ENCODE measurements around the gene PRIMPOL.

PRIMPOL gene

GRCh38 chr4:184694412-184694956, 44.9 kb downstream of the PRIMPOL start:
- H3K27me3 Mint-ChIP-seq, result no peaks in the 10 kb centered on the region
- DNase-seq (ENCODE audit: low spot score in 2 of 2) (no peak), ATAC-seq (ENCODE audit: low read depth) (no peak)
- no peak overlapping the region for H3K4me3 Mint-ChIP-seq
- no peaks in the 10 kb centered on the region for H3K4me1 Mint-ChIP-seq
- H3K9me3 Mint-ChIP-seq, result no peaks in the 10 kb centered on the region
- peaks cover 10% of the 10 kb centered on the region for H3K36me3 Mint-ChIP-seq
- H3K27ac Mint-ChIP-seq, result no peak overlapping the region

DNA sequence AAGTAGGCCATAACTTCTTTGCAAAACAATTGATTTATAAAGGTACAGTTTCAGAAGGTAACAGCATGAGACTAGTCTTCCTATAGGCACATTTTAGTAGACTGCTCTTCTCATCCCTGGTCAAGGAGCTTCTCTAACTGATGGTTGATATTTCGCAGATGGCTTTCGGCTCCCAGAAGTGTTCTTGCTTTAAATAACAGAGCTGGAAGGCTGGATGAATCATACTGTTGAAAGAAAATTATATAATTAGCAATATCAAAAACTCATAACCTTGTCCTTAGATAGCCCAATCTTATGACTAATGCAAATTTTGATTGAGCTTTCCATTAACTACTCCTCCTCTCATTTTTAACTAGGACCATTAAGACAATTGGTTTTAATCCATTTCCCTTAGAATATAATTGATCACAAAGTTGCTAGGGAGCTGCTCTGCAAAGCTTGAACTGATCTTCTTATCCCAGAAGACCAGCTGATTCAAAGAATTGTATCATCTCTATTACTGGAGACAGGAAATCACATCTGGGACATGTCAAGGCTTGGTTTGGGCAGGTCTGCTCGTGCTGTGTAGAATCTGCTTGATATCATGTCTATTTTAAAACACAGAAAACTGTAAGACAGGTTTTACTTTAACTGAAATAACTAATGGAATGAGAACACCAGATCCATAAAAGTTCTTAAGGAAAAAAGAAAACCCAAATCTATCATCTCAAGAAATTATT, 45.8 kb downstream of the PRIMPOL start:
- no peaks in the 10 kb centered on the region for H3K27me3 Mint-ChIP-seq
- H3K4me1 Mint-ChIP-seq, result no peaks in the 10 kb centered on the region
- DNase-seq (ENCODE audit: low spot score in 2 of 2) (no peak), ATAC-seq (ENCODE audit: low read depth) (no peak)
- peaks cover 10% of the 10 kb centered on the region for H3K36me3 Mint-ChIP-seq
- H3K4me3 Mint-ChIP-seq, result no peak overlapping the region
- no peak overlapping the region for H3K27ac Mint-ChIP-seq
- no peaks in the 10 kb centered on the region for H3K9me3 Mint-ChIP-seq

DNA sequence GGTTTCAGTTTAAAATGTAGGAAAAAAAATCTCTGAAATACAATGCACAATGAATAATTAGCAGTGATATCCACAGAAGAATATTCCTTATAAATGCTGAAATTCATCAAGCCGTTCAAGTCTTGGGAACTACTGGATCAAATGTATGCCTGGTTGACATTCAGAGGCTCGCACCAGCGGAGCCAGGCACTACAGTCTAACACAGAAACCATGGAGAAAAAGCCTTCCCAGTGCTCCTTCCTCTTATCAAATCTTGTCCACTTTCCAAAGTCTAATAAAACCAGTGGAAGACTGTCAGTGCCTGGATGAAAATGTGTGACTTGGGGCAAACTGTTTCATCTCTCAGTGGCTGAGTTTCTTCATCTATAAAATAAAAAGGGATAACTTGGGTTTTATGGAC, 48.4 kb downstream of the PRIMPOL start:
- H3K9me3 Mint-ChIP-seq, result no peaks in the 10 kb centered on the region
- no peak for DNase-seq (ENCODE audit: low spot score in 2 of 2)
- H3K27me3 Mint-ChIP-seq, result no peaks in the 10 kb centered on the region
- H3K4me1 Mint-ChIP-seq, result no peaks in the 10 kb centered on the region
- no peak overlapping the region for H3K27ac Mint-ChIP-seq
- no peak for ATAC-seq (ENCODE audit: low read depth)
- peaks cover 6% of the 10 kb centered on the region for H3K36me3 Mint-ChIP-seq
- H3K4me3 Mint-ChIP-seq, result no peak overlapping the region

GRCh38 chr4:184699941-184700340, 50.4 kb downstream of the PRIMPOL start:
- Mint-ChIP-seq H3K9me3 (no peaks in the 10 kb centered on the region), H3K27ac (no peak overlapping the region), H3K4me1 (no peaks in the 10 kb centered on the region), H3K4me3 (no peak overlapping the region), H3K27me3 (no peaks in the 10 kb centered on the region), H3K36me3 (peaks cover 3% of the 10 kb centered on the region)
- ATAC-seq (ENCODE audit: low read depth) (no peak), DNase-seq (ENCODE audit: low spot score in 2 of 2) (no peak)

GRCh38 chr4:184702114-184702513, 52.6 kb downstream of the PRIMPOL start:
- Mint-ChIP-seq H3K27me3 (no peaks in the 10 kb centered on the region), H3K36me3 (peaks cover 5% of the 10 kb centered on the region), H3K4me1 (peaks cover 3% of the 10 kb centered on the region)

DNA sequence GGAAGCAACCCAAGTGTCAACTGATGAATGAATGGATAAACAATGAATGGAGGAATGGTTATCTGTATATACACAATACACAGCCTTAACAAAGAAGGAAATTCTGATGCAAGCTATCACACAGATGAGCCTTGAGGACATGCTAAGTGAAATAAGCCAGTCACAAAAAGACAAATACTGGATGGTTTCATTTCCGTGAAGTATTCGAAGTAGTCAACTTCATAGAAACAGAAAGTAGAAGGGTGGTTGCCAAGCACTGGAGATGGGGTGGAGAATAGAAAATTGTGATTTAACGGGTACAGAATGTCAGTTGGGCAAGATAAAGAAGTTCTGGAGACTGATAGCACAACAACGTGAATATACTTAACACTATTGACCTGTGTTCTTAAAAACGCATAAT, 56.2 kb downstream of the PRIMPOL start:
- peaks cover 3% of the 10 kb centered on the region for H3K4me1 Mint-ChIP-seq
- H3K27ac Mint-ChIP-seq, result no peak overlapping the region
- ATAC-seq (ENCODE audit: low read depth), result peak; percentile 34
- H3K4me3 Mint-ChIP-seq, result peak overlapping the region; percentile 1
- H3K9me3 Mint-ChIP-seq, result no peaks in the 10 kb centered on the region
- DNase-seq (ENCODE audit: low spot score in 2 of 2), result no peak
- H3K36me3 Mint-ChIP-seq, result peaks cover 3% of the 10 kb centered on the region
- H3K27me3 Mint-ChIP-seq, result no peaks in the 10 kb centered on the region

More at GRCh38 chr4:184702114-184702513, 52.6 kb downstream of the PRIMPOL start:
- H3K4me3 Mint-ChIP-seq, result no peak overlapping the region
- no peak for DNase-seq (ENCODE audit: low spot score in 2 of 2)
- no peak overlapping the region for H3K27ac Mint-ChIP-seq
- no peaks in the 10 kb centered on the region for H3K9me3 Mint-ChIP-seq
- no peak for ATAC-seq (ENCODE audit: low read depth)

- H3K27me3 Mint-ChIP-seq, result no peaks in the 10 kb centered on the region
- H3K4me1 Mint-ChIP-seq, result peaks cover 3% of the 10 kb centered on the region
- DNase-seq (ENCODE audit: low spot score in 2 of 2), result no peak
- H3K9me3 Mint-ChIP-seq, result no peaks in the 10 kb centered on the region
- peaks cover 3% of the 10 kb centered on the region for H3K36me3 Mint-ChIP-seq
- no peak overlapping the region for H3K27ac Mint-ChIP-seq
- H3K4me3 Mint-ChIP-seq, result no peak overlapping the region
- ATAC-seq (ENCODE audit: low read depth), result no peak
Measured at GRCh38 chr4:184706453-184706852, 56.9 kb downstream of the PRIMPOL start.

GRCh38 chr4:184712322-184712721, 62.8 kb downstream of the PRIMPOL start:
- no peak overlapping the region for H3K27ac Mint-ChIP-seq
- peaks cover 3% of the 10 kb centered on the region for H3K4me1 Mint-ChIP-seq
- no peaks in the 10 kb centered on the region for H3K27me3 Mint-ChIP-seq
- H3K9me3 Mint-ChIP-seq, result no peaks in the 10 kb centered on the region
- H3K36me3 Mint-ChIP-seq, result peaks cover 3% of the 10 kb centered on the region
- ATAC-seq (ENCODE audit: low read depth), result no peak
- DNase-seq (ENCODE audit: low spot score in 2 of 2), result no peak
- H3K4me3 Mint-ChIP-seq, result no peak overlapping the region

- DNase-seq (ENCODE audit: low spot score in 2 of 2), result no peak
- Mint-ChIP-seq H3K4me3 (no peak overlapping the region), H3K27me3 (no peaks in the 10 kb centered on the region), H3K9me3 (no peaks in the 10 kb centered on the region), H3K27ac (no peak overlapping the region), H3K36me3 (peaks cover 8% of the 10 kb centered on the region), H3K4me1 (peaks cover 3% of the 10 kb centered on the region)
- ATAC-seq (ENCODE audit: low read depth), result no peak
Measured at GRCh38 chr4:184713887-184714286, 64.3 kb downstream of the PRIMPOL start.

DNA sequence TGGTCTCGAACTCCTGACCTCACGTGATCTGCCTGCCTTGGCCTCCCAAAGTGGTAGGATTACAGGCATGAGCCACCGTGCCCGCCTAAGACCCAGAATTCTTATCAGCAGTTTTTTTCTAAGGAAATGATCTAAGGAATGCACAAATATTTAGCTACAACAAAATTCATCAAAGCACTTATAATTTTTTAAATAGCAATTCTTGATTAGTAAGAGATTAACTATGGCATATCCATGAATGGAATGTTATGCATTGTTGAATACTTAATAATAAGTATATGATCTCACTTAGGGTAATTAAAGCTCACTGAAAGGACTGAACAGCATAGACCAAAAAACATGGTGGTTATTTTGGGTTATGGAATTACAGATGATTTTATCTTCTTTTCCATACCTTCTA, 66.0 kb downstream of the PRIMPOL start:
- Mint-ChIP-seq H3K9me3 (peaks cover 4% of the 10 kb centered on the region), H3K27me3 (no peaks in the 10 kb centered on the region), H3K4me1 (peaks cover 3% of the 10 kb centered on the region), H3K36me3 (peaks cover 15% of the 10 kb centered on the region), H3K27ac (no peak overlapping the region), H3K4me3 (no peak overlapping the region)
- ATAC-seq (ENCODE audit: low read depth), result no peak
- no peak for DNase-seq (ENCODE audit: low spot score in 2 of 2)

- peaks cover 30% of the 10 kb centered on the region for H3K36me3 Mint-ChIP-seq
- no peak overlapping the region for H3K27ac Mint-ChIP-seq
- peaks cover 15% of the 10 kb centered on the region for H3K9me3 Mint-ChIP-seq
- H3K27me3 Mint-ChIP-seq, result no peaks in the 10 kb centered on the region
- ATAC-seq (ENCODE audit: low read depth) (no peak), DNase-seq (ENCODE audit: low spot score in 2 of 2) (no peak)
- peaks cover 3% of the 10 kb centered on the region for H3K4me1 Mint-ChIP-seq
- H3K4me3 Mint-ChIP-seq, result no peak overlapping the region
Measured at GRCh38 chr4:184719407-184719806, 69.9 kb downstream of the PRIMPOL start.

GRCh38 chr4:184721254-184721653, 71.7 kb downstream of the PRIMPOL start:
- Mint-ChIP-seq H3K4me1 (peaks cover 8% of the 10 kb centered on the region), H3K4me3 (no peak overlapping the region), H3K27me3 (no peaks in the 10 kb centered on the region), H3K27ac (no peak overlapping the region), H3K9me3 (peaks cover 15% of the 10 kb centered on the region), H3K36me3 (peaks cover 30% of the 10 kb centered on the region)
- ATAC-seq (ENCODE audit: low read depth), result no peak
- no peak for DNase-seq (ENCODE audit: low spot score in 2 of 2)

DNA sequence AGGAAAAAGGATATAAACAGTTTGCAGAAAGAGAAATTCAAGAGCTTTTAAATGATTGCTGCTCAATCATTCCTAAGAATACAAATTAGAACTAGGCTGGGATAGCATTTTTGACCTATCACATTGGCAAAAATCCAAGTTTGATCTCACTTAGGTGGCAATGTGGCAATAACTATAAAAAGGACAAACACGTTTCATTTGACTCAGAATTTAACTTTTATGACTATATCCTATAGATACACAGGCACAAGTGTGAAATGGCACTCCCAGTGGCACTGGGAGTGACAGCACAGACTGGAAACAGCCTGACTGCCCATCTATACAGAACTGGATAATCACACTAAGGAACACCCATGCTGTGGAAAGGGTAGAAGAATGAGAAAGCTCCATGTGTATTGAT, 73.3 kb downstream of the PRIMPOL start:
- ATAC-seq (ENCODE audit: low read depth), result no peak
- Mint-ChIP-seq H3K27me3 (no peaks in the 10 kb centered on the region), H3K4me1 (peaks cover 9% of the 10 kb centered on the region)

GRCh38 chr4:184727430-184727829, 77.9 kb downstream of the PRIMPOL start:
- ATAC-seq (ENCODE audit: low read depth), result no peak
- H3K4me3 Mint-ChIP-seq, result no peak overlapping the region
- peaks cover 9% of the 10 kb centered on the region for H3K4me1 Mint-ChIP-seq
- H3K27me3 Mint-ChIP-seq, result no peaks in the 10 kb centered on the region
- H3K9me3 Mint-ChIP-seq, result no peaks in the 10 kb centered on the region
- peaks cover 6% of the 10 kb centered on the region for H3K36me3 Mint-ChIP-seq
- DNase-seq (ENCODE audit: low spot score in 2 of 2), result no peak
- no peak overlapping the region for H3K27ac Mint-ChIP-seq

More for the DNA sequence above, 73.3 kb downstream of the PRIMPOL start:
- H3K4me3 Mint-ChIP-seq, result no peak overlapping the region
- H3K27ac Mint-ChIP-seq, result no peak overlapping the region
- H3K9me3 Mint-ChIP-seq, result peaks cover 15% of the 10 kb centered on the region
- DNase-seq (ENCODE audit: low spot score in 2 of 2), result no peak
- peaks cover 28% of the 10 kb centered on the region for H3K36me3 Mint-ChIP-seq

GRCh38 chr4:184728858-184729257, 79.3 kb downstream of the PRIMPOL start:
- Mint-ChIP-seq H3K27me3 (no peaks in the 10 kb centered on the region), H3K36me3 (peaks cover 3% of the 10 kb centered on the region), H3K9me3 (no peaks in the 10 kb centered on the region), H3K27ac (peak overlapping the region; percentile 54), H3K4me1 (peaks cover 12% of the 10 kb centered on the region), H3K4me3 (no peak overlapping the region)
- ATAC-seq (ENCODE audit: low read depth) (no peak), DNase-seq (ENCODE audit: low spot score in 2 of 2) (no peak)
